Peyer's patch (tissue), 4 donors: ENCODE results near the gene SDR39U1. TPM values are rescaled to one million over a fixed set of nuclear protein-coding genes. Genes with fewer than 3 reads are reported as not detected.

ENCODE experiments used
- DNase-seq, 3 donors: peaks; one replicate each; pipeline ENCODE4 v3.0.0-alpha.2; 2017 to 2019
- H3K27ac ChIP-seq, 4 donors: fragments of 200-600 bp; sonication (generic); one replicate each; pipeline ENCODE4 v1.5.1; 2016 to 2019
- H3K27me3 ChIP-seq, 2 donors: fragments of 200-600 bp; sonication (generic); one replicate each; pipeline ENCODE4 v1.5.1; 2019
- H3K36me3 ChIP-seq, 3 donors: fragments of 200-600 bp; sonication (generic); one replicate each; pipeline ENCODE4 v1.5.1; 2016 to 2019
- H3K4me1 ChIP-seq, 4 donors: fragments of 200-600 bp; sonication (generic); one replicate each; pipeline ENCODE4 v1.5.1; 2016 to 2019
- H3K4me3 ChIP-seq, 4 donors: fragments of 200-600 bp; sonication (generic); 1 replicate in 3 of 4; 2 replicates in 1 of 4; pipeline ENCODE4 v1.5.1; 2016 to 2019; ENCODE audit warnings: mild to moderate bottlenecking in 1 of 4
- H3K9me3 ChIP-seq, 4 donors: fragments of 200-600 bp; sonication (generic); one replicate each; pipeline ENCODE4 v1.5.1; 2016 to 2019; ENCODE audit warnings: mild to moderate bottlenecking in 1 of 4
- POLR2A ChIP-seq, 2 donors: fragments of 450-650 bp; IDR thresholded peaks; one replicate each; pipeline ENCODE4 v1.5.1; 2017; ENCODE audit warnings: antibody characterized with exemption in 2 of 2, mild to moderate bottlenecking in 2 of 2, moderate library complexity in 2 of 2
- total RNA-seq, 4 donors: library from RNA; depleted of rRNA; stranded (reverse); fragments of >200 nt; gene quantifications; one replicate each; pipeline ENCODE4 v1.1.0, GENCODE V29; 2016
- TF ChIP-seq, protein P1 (sequence below), 6 experiments: fragments of 450-650 bp in 4 of 6; fragments of 200-600 bp in 2 of 6; sonication (generic) in 1 of 6; IDR thresholded peaks; one replicate each; pipeline ENCODE4 v1.5.1; 2017 to 2019; ENCODE audit warnings: antibody characterized with exemption in 6 of 6, mild to moderate bottlenecking in 3 of 6, moderate library complexity in 1 of 6

The SDR39U1 gene
- total RNA-seq, 4 donors from 2014 or later: 25.7 to 98.2 (median 48.9) TPM

DNA sequence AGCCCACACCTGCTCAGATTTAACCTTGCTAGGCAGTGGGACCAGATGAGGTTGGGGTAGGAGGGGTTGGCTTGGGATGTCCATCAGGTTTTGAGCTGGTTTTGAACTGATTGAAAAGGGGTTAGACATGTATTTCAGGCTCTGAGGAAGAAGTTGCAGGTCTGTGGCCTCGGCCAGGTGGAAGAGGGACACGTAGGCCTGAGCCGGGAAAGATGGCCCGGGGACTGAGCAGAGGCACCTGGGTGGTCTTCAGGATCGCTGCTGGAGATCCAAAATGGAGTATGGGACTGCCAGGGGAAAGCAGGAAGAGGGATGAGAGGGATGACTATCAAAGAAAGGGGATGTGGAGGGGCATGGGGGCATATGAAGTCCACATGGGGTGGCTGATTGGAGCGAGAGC is 36.2 kb downstream of the SDR39U1 start:
- DNase-seq: no peak
- no peak for TF ChIP-seq POLR2A (IDR thresholded peaks at IDR 0.05)
- TF ChIP-seq, protein P1, sequence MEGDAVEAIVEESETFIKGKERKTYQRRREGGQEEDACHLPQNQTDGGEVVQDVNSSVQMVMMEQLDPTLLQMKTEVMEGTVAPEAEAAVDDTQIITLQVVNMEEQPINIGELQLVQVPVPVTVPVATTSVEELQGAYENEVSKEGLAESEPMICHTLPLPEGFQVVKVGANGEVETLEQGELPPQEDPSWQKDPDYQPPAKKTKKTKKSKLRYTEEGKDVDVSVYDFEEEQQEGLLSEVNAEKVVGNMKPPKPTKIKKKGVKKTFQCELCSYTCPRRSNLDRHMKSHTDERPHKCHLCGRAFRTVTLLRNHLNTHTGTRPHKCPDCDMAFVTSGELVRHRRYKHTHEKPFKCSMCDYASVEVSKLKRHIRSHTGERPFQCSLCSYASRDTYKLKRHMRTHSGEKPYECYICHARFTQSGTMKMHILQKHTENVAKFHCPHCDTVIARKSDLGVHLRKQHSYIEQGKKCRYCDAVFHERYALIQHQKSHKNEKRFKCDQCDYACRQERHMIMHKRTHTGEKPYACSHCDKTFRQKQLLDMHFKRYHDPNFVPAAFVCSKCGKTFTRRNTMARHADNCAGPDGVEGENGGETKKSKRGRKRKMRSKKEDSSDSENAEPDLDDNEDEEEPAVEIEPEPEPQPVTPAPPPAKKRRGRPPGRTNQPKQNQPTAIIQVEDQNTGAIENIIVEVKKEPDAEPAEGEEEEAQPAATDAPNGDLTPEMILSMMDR (IDR thresholded peaks at IDR 0.05): no peak
- Histone ChIP-seq H3K4me3 (no peak overlapping the region), H3K4me1 (peaks cover 0 to 4% (median 0%) of the 10 kb centered on the region in 4 donors), H3K27me3 (no peaks in the 10 kb centered on the region), H3K36me3 (peaks cover 0 to 12% (median 0%) of the 10 kb centered on the region in 3 donors), H3K27ac (no peak overlapping the region), H3K9me3 (no peaks in the 10 kb centered on the region)

DNA sequence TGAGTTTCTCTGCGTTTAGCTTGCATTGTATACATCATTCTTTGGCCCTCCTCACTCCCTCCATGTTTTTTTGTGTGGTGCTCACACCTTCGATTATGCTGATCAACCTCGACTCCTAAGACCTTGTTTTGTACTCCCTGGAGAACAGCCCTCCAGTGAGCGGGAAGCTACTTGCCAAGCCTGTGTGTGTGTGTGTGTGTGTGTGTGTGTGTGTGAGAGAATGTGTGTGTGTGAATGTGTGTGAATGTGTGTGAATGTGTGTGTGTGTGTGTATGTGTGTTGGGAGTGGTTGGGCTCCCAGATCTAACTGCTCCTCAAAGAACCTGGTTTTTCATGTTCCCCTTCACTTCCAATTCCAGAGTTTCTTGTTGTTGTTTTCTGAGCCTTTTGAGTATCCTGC is 37.8 kb downstream of the SDR39U1 start:
- no peaks in the 10 kb centered on the region for H3K9me3 ChIP-seq
- no peak for DNase-seq
- peaks cover 0 to 12% (median 0%) of the 10 kb centered on the region in 3 donors for H3K36me3 ChIP-seq
- TF ChIP-seq, protein P1 (IDR thresholded peaks at IDR 0.05): no peak
- no peak for TF ChIP-seq POLR2A (IDR thresholded peaks at IDR 0.05)
- no peak overlapping the region for H3K4me3 ChIP-seq
- peaks cover 0 to 17% (median 0%) of the 10 kb centered on the region in 4 donors for H3K4me1 ChIP-seq
- H3K27me3 ChIP-seq: no peaks in the 10 kb centered on the region
- H3K27ac ChIP-seq: no peak overlapping the region

DNA sequence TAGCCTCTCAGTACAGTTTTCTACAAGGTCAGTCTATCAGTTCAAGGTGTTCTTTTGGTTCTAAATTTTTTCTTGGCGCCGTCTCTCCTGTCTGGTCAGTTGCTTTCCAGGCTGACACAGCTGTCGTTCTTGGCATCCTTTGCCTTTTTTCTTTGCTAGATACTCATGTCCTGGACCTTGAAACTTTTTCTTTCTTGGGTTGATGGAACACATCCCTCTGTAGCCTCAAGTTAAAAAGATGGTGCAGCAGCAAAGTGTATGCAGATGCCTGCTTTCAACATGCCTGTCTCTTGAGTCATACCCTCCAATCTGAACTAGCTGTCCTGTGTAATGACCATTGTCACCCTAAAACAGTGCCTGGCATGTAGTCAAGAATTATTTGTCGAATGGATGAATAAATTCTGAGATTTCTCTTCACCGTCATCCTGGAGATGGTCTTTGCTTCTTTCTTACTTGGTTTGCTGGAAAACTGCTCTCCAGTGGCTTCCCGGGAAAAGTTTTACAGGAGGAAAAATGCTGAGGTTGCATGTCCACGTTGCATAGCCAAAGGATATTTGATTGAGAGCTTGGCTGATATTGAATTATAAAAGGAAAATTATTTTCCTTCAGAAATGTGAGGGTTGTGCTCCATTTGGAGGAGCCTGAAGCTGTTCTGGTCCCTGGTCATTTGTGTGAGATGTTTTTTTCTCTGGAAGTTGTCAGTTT is 39.1 kb downstream of the SDR39U1 start:
- Histone ChIP-seq H3K4me1 (peaks cover 0 to 30% (median 5%) of the 10 kb centered on the region in 4 donors), H3K27ac (peak overlapping the region in 1 of 4 donors; percentile 32), H3K9me3 (no peaks in the 10 kb centered on the region), H3K4me3 (no peak overlapping the region), H3K36me3 (peaks cover 0 to 2% (median 0%) of the 10 kb centered on the region in 3 donors), H3K27me3 (no peaks in the 10 kb centered on the region)
- no peak for DNase-seq
- TF ChIP-seq POLR2A (IDR thresholded peaks at IDR 0.05): no peak
- TF ChIP-seq, protein P1 (IDR thresholded peaks at IDR 0.05): no peak

DNA sequence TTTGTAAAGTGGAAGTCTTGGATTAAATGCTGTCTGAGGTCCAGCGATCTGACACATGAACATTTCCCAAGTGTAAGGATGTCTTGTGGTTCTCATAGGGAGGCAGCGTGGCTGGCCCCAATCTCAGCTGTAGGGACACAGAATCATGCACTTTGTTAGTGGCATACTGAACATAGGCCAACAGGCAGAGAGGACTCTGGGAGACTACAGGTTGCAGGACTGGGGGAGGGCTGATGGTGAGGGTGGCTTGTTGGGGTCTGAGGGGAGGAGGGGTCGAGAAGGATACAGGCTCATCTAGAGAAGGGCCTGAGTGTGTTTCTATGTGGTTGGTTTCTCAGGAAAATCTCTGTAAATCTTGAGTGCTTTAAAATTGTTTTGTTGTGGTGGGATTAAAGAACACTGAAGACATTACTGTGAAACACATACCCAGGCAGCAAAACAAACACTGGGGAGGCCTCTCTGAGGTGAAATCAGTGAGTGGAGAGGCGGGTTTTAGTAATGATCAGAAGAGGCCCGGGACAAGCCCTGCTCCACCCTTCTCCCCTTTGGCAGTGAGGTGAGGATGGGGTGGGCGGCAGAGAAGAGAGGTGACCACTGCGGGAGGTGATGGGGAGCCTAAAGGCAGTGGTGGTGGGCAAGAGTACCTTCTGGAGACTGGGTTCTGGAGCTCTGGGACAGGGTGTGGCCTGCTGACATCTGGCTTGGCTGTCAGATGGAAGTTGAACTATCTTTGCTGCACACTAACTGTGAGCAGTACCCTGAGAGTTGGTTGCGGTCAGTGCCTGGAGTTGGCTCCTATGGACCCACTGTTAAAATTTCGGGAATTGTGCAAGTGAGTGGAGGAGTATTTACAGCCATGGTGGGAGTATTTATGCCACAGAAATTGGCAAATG is 40.5 kb downstream of the SDR39U1 start:
- DNase-seq: peak in 1 of 3 donors; percentile 44
- peaks cover 0 to 35% (median 5%) of the 10 kb centered on the region in 4 donors for H3K4me1 ChIP-seq
- H3K27ac ChIP-seq: peak overlapping the region in 1 of 4 donors; percentile 1
- H3K27me3 ChIP-seq: no peaks in the 10 kb centered on the region
- H3K36me3 ChIP-seq: no peaks in the 10 kb centered on the region
- no peaks in the 10 kb centered on the region for H3K9me3 ChIP-seq
- TF ChIP-seq, protein P1 (IDR thresholded peaks at IDR 0.05): no peak
- no peak for TF ChIP-seq POLR2A (IDR thresholded peaks at IDR 0.05)
- no peak overlapping the region for H3K4me3 ChIP-seq

DNA sequence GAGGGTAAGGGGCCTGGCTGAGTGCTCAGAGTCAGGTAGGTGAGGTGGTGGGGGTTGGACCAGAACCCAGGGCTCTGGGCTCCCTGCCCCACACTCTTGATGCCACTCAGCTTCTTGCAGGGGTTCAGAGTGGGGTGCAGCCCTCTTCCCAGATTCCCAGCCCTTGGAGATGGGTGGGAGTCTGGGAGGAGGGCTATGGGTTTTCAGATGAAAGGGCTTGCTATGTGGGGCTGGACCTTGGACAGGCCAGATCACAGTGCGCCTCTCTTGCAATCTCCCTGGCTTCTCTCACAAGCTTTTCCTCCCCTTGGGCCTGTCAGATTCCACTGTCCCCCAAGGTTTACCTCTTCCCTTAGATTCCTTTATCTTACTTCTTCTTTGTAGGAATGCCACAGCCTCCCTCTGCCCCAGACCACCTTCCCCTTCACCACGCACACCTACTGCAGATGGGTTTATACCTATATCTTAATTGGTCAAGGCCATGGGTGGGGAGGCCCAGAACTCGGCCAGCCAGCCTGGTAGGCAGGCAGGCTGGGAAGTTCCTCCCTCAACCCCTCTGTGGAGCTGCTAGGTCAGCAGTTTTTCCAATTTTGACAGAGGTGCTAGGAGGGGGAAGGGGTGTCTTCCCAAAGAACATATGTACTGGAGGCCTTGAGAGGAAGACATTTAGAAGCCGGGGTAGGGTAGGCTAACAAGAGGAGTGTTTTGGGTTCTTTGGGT is 42.4 kb downstream of the SDR39U1 start:
- TF ChIP-seq, protein P1 (IDR thresholded peaks at IDR 0.05): no peak
- TF ChIP-seq POLR2A (IDR thresholded peaks at IDR 0.05): no peak
- H3K27ac ChIP-seq: peak overlapping the region in 2 of 4 donors; percentile 31 to 81
- DNase-seq: peak in 2 of 3 donors; percentile 43 to 49
- H3K36me3 ChIP-seq: no peaks in the 10 kb centered on the region
- no peaks in the 10 kb centered on the region for H3K27me3 ChIP-seq
- no peaks in the 10 kb centered on the region for H3K9me3 ChIP-seq
- H3K4me3 ChIP-seq: peak overlapping the region in 3 of 4 donors; percentile 47 to 76 (median 67)
- H3K4me1 ChIP-seq: peaks cover 0 to 35% (median 5%) of the 10 kb centered on the region in 4 donors
